GM19043 (cell line): ENCODE measurements around the gene DAZAP2.

Experiments used
- ATAC-seq: cut with Tn5 transposase; IDR thresholded peaks from one replicate; pipeline ENCODE4 v1.9.1; 2021; ENCODE audit warnings: low read depth; ENCODE audit not compliant: unreplicated experiment

Gene DAZAP2, protein sequence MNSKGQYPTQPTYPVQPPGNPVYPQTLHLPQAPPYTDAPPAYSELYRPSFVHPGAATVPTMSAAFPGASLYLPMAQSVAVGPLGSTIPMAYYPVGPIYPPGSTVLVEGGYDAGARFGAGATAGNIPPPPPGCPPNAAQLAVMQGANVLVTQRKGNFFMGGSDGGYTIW

GRCh38 chr12:51238510-51239334, at the start of gene DAZAP2:
Gene DAZAP2 (plus strand): TSS chr12:51238826. CDS start chr12:51238908, 82 bp downstream.
- ATAC-seq, result peak; percentile 91

DNA sequence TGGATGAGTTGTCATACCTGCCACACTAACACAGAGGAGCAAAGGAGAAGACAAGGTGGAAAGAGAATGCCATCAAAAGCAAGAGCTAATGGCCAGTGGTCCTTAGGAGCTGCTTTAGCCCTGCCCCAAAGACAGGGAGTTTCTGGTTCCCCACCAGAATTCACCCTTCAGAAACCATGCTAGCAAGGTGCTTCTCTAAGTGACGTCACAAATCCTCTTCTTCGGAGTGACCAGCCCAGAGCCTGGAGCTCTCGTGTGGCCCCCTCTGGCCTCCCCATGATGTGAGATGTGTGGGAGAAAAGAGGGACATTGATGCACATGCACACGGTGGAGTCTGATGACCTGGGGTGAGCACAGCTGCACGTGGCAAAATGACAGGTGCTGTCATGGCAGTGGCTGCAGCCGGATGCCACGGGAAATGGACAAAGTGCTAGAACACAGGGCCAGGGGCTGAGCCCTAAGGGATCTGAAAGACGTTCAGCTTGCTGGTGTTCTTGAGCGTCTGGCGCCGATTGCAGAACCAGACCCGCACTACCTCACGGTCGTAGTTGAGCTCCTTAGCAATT, 48.8 kb upstream of the DAZAP2 start:
- ATAC-seq, result no peak

DNA sequence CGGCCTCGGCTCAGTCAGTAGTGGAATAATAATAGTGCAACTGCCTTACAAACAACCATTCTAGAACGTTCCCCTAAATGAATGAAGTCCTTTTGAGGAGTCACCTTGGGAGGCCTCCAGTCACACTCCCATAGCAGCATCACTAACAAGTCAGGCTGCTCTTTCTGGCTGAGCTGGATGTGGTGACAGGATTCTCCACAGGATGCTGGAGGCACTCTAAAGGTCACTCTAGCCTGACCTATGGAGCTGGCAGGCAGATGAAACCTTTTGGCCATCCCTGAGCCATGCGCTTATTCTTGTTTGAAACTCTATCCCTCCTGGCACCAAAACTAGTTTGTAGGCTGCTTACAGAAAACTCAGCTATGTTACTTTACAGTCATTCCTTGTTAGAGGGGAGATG, 47.8 kb upstream of the DAZAP2 start:
- ATAC-seq, result no peak

GRCh38 chr12:51191516-51192283, 46.9 kb upstream of the DAZAP2 start:
- no peak for ATAC-seq

GRCh38 chr12:51192284-51192671, 46.3 kb upstream of the DAZAP2 start:
- no peak for ATAC-seq

DNA sequence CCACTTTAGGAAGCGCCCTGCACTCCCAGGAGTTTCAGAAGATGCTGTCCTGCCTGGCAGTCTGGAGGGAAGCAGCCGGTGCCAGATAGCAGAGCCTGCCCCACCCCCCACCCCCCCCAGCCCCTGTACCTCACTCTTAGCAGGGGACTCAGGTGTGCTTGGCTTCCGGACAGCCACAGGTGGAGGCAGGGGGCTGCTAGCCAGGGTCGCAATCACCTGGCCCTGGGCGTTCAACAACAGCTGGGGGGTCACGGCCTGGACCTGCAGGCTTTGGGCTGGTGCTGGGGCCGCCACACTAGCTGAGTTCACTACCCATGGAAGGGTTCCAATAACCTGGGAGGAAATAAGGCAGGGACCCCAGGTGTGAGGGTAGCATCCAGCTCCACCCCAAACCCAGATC, 42.8 kb upstream of the DAZAP2 start:
- no peak for ATAC-seq

GRCh38 chr12:51196547-51196946, 42.1 kb upstream of the DAZAP2 start:
- ATAC-seq, result no peak

DNA sequence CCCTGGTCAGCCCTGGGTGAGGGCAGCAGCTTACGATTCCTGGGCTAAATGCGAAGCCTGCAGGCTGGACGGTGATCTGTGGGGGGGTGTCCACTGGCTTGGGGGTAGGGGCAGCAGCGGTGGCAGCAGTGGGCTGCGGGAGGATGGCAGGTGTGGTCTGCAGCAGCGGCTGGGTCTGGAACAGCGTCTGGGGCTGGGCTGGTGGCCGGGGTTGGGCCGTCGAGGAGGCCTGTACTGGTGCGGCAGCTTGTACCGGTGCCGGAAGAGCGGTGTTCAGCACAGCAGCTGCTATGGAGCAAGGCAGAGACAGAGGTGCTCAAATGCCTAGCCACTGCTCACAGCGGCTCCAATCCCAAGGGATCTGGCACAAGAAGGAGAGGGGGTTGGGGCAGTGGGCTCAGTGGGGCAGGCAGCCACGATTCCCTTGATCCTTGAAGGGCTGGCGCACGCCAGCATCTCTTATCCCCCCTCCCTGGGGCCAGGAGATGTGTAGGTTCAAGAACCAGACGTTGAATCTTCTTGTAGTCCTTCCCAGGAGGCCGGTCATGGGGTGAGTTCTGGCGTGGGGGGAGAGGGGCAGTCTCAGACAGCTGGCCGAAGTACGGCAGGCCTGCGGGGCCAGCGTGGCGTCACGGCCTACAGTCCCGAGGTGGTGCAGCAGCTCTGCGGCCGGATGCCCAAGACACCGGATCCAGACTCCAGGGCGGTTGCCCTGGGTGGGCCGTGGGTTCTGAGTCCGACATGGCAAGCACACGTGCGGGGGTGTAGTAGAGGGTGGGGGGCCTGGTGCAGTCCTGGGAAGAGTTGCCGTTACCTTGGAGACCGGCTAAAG, 40.7 kb upstream of the DAZAP2 start:
- no peak for ATAC-seq

- no peak for ATAC-seq
Measured at GRCh38 chr12:51198568-51199365, 39.9 kb upstream of the DAZAP2 start.

DNA sequence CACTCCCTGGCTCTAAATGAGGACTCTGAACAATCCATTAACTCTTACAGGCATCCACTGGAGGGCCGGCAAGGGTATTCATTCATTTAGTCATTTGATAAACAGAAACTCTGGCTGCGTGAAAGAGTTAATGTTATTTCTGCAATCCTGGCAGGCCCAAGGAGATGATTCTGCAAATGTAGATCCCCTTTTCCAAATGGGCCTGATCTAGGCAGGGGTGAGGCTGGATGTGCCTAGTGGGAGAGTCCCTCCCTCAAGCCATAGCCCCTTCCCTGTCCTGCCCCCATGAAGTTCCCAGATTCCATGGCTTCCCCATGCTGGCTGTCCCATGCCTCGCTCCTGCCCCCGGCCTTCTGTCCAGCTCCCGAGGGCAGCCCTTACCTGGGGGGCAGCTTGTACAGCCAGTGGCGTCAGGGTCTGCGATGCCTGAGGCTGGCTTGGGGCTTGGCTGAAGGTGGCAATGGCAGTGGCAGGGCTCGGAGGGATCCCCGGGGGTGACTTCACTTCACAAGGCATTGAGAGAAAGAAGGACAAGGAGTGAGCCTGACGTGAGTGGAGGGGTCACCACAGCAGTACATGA, 39.2 kb upstream of the DAZAP2 start:
- no peak for ATAC-seq

GRCh38 chr12:51200156-51200555, 38.5 kb upstream of the DAZAP2 start:
- ATAC-seq, result no peak

- ATAC-seq, result no peak
Measured at GRCh38 chr12:51200806-51201205, 37.8 kb upstream of the DAZAP2 start.

DNA sequence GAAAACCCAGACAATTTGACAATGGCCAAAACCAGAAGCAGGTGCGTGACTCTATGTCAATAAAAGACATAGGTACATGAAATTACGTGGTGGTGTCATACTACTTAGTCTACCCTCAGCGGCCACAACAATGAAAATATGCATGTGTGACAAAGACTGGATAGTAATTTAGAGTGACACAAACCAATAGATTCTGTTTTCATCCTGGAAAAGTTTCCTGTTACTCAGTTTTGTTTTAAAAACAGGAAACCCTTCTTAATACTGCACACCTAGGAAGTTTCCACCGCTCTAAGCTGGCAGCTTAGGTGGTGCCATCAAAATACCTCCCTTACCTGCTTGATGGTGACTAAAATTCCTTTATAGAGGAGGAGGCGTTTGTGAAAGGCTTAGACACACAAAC, 35.9 kb upstream of the DAZAP2 start:
- ATAC-seq, result no peak

GRCh38 chr12:51205350-51205749, 33.3 kb upstream of the DAZAP2 start:
- no peak for ATAC-seq

DNA sequence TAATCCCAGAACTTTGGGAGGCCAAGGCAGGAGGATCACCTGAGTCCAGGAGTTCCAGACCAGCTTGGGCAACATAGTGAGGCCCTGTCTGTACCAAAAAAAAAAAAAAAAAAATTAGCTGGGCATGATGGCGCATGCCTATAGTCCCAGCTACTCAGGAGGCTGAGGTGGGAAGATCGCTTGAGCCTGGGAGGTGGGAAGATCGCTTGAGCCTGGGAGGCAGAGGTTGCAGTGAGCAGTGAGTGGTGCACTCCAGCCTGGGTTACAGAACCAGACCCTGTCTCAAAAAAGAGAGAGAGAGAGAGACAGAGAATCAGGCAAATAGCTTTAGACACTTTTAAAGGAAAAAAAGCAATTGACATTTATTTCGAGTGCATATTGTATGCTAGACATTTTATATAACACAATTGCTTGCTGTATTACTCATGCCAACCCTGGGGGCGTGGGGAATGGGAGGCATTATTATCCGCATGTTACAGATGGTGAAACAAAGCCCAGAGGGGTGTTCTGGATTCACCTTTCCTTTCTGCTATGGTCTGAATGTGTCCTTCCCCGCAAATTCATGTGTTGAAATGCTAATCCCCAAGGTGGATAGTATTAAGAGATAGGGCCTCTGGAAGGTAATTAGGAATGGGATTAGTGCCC, 30.5 kb upstream of the DAZAP2 start:
- ATAC-seq, result no peak

DNA sequence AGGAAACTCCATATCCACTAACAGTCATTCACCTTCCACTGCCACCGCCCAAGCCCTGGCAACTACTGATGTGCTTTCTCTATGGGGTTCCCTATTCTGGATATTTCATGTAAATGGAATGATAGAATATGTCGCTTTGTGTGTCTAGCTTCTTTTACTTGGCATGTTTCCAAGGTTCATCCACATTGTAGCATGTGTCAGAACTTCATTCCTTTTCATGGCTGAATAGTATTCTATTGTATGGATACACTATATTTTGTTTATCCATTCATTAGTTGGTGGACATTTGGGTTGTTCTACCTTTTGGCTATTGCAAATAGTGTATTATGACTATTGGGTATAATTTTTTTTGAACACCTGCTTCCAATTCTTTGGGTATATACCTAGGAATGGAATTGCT, 29.4 kb upstream of the DAZAP2 start:
- no peak for ATAC-seq

DNA sequence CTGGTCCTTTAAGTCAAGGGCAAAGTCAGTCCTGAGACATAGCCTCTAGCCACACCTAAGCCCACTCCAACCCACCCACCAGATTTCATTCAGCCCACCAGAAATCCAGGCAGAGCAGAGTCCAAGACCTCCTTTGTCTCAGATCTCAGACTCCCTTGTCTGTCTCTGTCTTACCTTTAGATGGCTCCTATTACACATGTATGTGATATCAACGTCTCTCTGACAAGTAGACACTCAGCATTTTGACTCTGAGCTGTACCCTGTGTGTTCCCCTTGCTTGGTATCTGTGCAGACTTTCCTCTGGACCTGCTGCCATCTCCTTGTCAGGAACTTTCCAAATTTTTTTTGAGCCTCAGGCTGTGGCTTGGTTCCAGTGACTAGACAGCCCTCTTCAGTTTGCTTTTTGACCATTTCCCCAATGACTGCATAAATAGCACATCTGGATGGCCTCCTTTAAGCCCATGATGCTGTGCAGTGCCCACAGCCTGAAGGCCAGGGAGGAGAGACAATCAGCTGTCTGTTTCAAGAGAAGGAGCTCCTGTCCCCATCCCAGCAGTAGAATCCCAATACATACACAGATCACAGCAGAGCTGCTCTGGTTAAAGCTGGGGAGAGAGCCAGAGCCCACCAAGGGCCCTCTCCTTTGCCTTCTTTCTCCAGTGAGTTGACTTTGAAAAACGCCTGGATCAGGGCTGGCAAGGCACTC, 27.8 kb upstream of the DAZAP2 start:
- ATAC-seq, result no peak

DNA sequence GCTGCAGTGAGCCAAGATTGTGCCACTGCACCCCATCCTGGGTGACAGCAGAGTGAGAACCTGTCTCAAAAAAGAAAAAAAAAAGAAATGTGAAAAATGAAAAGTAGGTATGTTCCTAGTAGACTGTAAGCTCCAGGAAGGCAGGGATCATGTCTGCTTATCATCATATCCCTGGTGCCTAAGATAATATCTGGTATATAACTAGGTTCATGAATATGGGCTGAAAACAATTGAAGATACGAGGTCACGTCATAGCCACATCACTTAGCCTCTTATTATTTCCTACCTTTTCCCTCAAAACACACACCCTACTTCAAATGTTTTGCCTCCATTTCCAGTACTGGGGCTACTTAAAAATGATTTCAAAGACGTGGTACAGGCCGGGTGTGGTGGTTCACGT, 23.7 kb upstream of the DAZAP2 start:
- ATAC-seq, result no peak
